ENCODE results near the gene TMEM272. TPM values are rescaled to one million over a fixed set of nuclear protein-coding genes. Genes with fewer than 3 reads are reported as not detected.

Gene TMEM272
- total and polyA plus RNA-seq, 2 of the 13 experiments (the other 11 are each of a cell fraction or from before 2014, with no cell fraction given): 0.37 to 0.62 TPM

- no peak for TF ChIP-seq ZFP36L2 (CRISPR knock-in tag; IDR thresholded peaks at IDR 0.05)
- TF ChIP-seq PRMT3 (CRISPR knock-in tag; IDR thresholded peaks at IDR 0.05; ENCODE audit: borderline replicate concordance, low read depth): 0 out of 2 replicates have a peak, but pooled peaks have one; percentile 78
- TF ChIP-seq, protein P1, sequence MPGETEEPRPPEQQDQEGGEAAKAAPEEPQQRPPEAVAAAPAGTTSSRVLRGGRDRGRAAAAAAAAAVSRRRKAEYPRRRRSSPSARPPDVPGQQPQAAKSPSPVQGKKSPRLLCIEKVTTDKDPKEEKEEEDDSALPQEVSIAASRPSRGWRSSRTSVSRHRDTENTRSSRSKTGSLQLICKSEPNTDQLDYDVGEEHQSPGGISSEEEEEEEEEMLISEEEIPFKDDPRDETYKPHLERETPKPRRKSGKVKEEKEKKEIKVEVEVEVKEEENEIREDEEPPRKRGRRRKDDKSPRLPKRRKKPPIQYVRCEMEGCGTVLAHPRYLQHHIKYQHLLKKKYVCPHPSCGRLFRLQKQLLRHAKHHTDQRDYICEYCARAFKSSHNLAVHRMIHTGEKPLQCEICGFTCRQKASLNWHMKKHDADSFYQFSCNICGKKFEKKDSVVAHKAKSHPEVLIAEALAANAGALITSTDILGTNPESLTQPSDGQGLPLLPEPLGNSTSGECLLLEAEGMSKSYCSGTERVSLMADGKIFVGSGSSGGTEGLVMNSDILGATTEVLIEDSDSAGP (CRISPR knock-in tag; IDR thresholded peaks at IDR 0.05; ENCODE audit: borderline replicate concordance): peak; percentile 92
- TF ChIP-seq, protein P2, sequence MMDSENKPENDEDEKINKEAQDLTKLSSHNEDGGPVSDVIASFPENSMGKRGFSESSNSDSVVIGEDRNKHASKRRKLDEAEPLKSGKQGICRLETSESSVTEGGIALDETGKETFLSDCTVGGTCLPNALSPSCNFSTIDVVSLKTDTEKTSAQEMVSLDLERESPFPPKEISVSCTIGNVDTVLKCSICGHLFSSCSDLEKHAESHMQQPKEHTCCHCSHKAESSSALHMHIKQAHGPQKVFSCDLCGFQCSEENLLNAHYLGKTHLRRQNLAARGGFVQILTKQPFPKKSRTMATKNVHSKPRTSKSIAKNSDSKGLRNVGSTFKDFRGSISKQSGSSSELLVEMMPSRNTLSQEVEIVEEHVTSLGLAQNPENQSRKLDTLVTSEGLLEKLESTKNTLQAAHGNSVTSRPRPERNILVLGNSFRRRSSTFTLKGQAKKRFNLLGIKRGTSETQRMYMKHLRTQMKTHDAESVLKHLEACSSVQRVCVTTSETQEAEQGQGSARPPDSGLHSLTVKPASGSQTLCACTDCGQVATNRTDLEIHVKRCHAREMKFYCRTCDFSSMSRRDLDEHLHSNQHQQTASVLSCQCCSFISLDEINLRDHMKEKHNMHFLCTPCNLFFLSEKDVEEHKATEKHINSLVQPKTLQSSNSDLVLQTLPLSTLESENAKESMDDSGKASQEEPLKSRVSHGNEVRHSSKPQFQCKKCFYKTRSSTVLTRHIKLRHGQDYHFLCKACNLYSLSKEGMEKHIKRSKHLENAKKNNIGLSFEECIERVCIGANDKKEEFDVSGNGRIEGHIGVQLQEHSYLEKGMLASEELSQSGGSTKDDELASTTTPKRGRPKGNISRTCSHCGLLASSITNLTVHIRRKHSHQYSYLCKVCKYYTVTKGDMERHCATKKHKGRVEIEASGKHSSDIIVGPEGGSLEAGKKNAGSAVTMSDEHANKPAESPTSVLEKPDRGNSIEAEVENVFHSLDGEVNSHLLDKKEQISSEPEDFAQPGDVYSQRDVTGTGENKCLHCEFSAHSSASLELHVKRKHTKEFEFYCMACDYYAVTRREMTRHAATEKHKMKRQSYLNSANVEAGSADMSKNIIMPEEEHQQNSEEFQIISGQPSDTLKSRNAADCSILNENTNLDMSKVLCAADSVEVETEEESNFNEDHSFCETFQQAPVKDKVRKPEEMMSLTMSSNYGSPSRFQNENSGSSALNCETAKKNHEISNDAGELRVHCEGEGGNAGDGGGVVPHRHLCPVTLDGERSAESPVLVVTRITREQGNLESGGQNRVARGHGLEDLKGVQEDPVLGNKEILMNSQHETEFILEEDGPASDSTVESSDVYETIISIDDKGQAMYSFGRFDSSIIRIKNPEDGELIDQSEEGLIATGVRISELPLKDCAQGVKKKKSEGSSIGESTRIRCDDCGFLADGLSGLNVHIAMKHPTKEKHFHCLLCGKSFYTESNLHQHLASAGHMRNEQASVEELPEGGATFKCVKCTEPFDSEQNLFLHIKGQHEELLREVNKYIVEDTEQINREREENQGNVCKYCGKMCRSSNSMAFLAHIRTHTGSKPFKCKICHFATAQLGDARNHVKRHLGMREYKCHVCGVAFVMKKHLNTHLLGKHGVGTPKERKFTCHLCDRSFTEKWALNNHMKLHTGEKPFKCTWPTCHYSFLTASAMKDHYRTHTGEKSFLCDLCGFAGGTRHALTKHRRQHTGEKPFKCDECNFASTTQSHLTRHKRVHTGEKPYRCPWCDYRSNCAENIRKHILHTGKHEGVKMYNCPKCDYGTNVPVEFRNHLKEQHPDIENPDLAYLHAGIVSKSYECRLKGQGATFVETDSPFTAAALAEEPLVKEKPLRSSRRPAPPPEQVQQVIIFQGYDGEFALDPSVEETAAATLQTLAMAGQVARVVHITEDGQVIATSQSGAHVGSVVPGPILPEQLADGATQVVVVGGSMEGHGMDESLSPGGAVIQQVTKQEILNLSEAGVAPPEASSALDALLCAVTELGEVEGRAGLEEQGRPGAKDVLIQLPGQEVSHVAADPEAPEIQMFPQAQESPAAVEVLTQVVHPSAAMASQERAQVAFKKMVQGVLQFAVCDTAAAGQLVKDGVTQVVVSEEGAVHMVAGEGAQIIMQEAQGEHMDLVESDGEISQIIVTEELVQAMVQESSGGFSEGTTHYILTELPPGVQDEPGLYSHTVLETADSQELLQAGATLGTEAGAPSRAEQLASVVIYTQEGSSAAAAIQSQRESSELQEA (CRISPR knock-in tag; IDR thresholded peaks at IDR 0.05; ENCODE audit: not compliant biosample characterization): no peak
- no peak for TF ChIP-seq CC2D1A (CRISPR knock-in tag; IDR thresholded peaks at IDR 0.05)
- peak; percentile 9 for TF ChIP-seq RAD21 (CRISPR knock-in tag; IDR thresholded peaks at IDR 0.05)
- TF ChIP-seq BCLAF1 (IDR thresholded peaks at IDR 0.05): no peak
- peak; percentile 66; the same call in 1 of the 2 replicates for TF ChIP-seq HES4 (CRISPR knock-in tag; IDR thresholded peaks at IDR 0.05; ENCODE audit: borderline replicate concordance)
- TF ChIP-seq POLR2AphosphoS2 (IDR thresholded peaks at IDR 0.05; ENCODE audit: low read depth, low read length): no peak
- TF ChIP-seq SMAD9 (CRISPR knock-in tag; IDR thresholded peaks at IDR 0.05): no peak
- TF ChIP-seq NFIB (CRISPR knock-in tag; IDR thresholded peaks at IDR 0.05; ENCODE audit: borderline replicate concordance): no peak
- TF ChIP-seq ZNF264 (CRISPR knock-in tag; IDR thresholded peaks at IDR 0.05): no peak
- TF ChIP-seq KLF6 (CRISPR knock-in tag; IDR thresholded peaks at IDR 0.05): 0 out of 2 replicates have a peak, but pooled peaks have one; percentile 28
- TF ChIP-seq, protein P3, sequence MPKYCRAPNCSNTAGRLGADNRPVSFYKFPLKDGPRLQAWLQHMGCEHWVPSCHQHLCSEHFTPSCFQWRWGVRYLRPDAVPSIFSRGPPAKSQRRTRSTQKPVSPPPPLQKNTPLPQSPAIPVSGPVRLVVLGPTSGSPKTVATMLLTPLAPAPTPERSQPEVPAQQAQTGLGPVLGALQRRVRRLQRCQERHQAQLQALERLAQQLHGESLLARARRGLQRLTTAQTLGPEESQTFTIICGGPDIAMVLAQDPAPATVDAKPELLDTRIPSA (CRISPR knock-in tag; IDR thresholded peaks at IDR 0.05; ENCODE audit: borderline replicate concordance): no peak
- TF ChIP-seq ZFP82 (CRISPR knock-in tag; IDR thresholded peaks at IDR 0.05; ENCODE audit: borderline replicate concordance): no peak
Observed at GRCh38 chr13:51803422-51804294, 41.3 kb downstream of the TMEM272 start, which contains the start of gene DHRS12 (continued).

Measured in HepG2 (cell line).